Measurements from ENCODE around the gene LRRC18. TPM values are rescaled to one million over a fixed set of nuclear protein-coding genes. Genes with fewer than 3 reads are reported as not detected.

LRRC18 gene
- total RNA-seq (2022), result not detected in 2 replicates
- not detected for Bru-seq, nascent RNA
- BruChase-seq, experiment 1, labeled RNA remaining after a 2-hour chase, result not detected
- BruChase-seq, experiment 2, labeled RNA remaining after a 6-hour chase, result not detected
- long read RNA-seq, result 0 reads

DNA sequence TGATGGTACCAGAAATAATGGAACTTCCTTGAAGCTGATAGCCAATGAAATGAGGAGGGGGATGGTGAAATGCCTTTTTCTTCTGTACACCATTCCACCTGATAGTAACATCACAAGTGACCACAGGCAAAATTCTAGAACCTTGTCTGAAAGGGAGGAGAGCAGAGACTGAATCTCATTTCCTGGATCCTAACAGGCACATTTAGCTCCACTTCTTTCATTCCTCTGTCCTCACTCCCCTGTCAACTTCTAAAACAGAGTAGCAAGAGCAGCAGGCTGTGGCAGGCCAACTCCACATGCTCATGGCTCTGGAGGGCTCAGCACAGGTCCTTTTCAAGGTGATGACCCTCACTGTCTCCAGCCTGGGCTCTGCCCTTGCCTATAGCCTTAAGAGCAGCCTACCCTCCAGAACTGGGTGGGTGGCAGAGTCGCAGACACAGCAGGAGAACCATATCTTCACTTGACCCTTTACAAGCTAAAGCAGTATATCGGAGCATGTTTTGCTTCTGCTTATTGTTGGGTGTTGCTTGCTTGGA is at the start of gene LRRC18:
TSS of gene LRRC18 (minus strand) at position 51 of the 536 bp plus-strand sequence. CDS start 25,685 bp downstream, outside the sequence.
- no peaks in the 10 kb centered on the region for H3K9me3 Mint-ChIP-seq (ENCODE audit: unreplicated experiment)
- H3K36me3 Mint-ChIP-seq (ENCODE audit: insufficient read depth, unreplicated experiment), result no peaks in the 10 kb centered on the region
- no peaks in the 10 kb centered on the region for H3K4me1 Mint-ChIP-seq (ENCODE audit: low read depth, unreplicated experiment)
- Histone ChIP-seq H3K4me3 (ENCODE audit: low read depth, low read length) (no peak within 1 kb of the TSS), H3K4me1 (no peaks in the 10 kb centered on the region), H3K27me3 (replicated peaks; ENCODE audit: control insufficient read depth, insufficient read depth, low read length) (no peaks in the 10 kb centered on the region), H3K9me3 (no peaks in the 10 kb centered on the region), H3K36me3 (ENCODE audit: control insufficient read depth, insufficient read depth, low read length) (no peaks in the 10 kb centered on the region)
- peaks cover 6% of the 10 kb centered on the region for H3K27me3 Mint-ChIP-seq (ENCODE audit: insufficient read depth, unreplicated experiment)
- DNase-seq, result no peak
- CTCF ChIA-PET, result no interaction called here
- H3K27ac Mint-ChIP-seq (ENCODE audit: unreplicated experiment), result no peak within 1 kb of the TSS
- POLR2A ChIA-PET, result no interaction called here
- no TSS peak for BruUV-seq (replicated peaks)
- no peak for TF ChIP-seq CTCF (IDR thresholded peaks at IDR 0.05; ENCODE audit: insufficient read depth in 1 of 2, low read depth in 1 of 2, low read length in 1 of 2, severe bottlenecking in 1 of 2, unreplicated experiment in 1 of 2)
- intact Hi-C loops (cut with micrococcal nuclease; ENCODE audit: unreplicated experiment), result no loop called here
- no peak within 1 kb of the TSS for H3K4me3 Mint-ChIP-seq (ENCODE audit: unreplicated experiment)

- no peak for DNase-seq
- Histone ChIP-seq H3K9me3 (no peaks in the 10 kb centered on the region), H3K27me3 (replicated peaks; ENCODE audit: control insufficient read depth, insufficient read depth, low read length) (no peaks in the 10 kb centered on the region; the same call in 1 of the 2 replicates), H3K4me3 (ENCODE audit: low read depth, low read length) (no peak overlapping the region), H3K4me1 (no peaks in the 10 kb centered on the region), H3K36me3 (ENCODE audit: control insufficient read depth, insufficient read depth, low read length) (no peaks in the 10 kb centered on the region)
- no peak for TF ChIP-seq CTCF (IDR thresholded peaks at IDR 0.05; ENCODE audit: insufficient read depth in 1 of 2, low read depth in 1 of 2, low read length in 1 of 2, severe bottlenecking in 1 of 2, unreplicated experiment in 1 of 2)
- H3K27me3 Mint-ChIP-seq (ENCODE audit: insufficient read depth, unreplicated experiment), result peaks cover 15% of the 10 kb centered on the region
- ChIA-PET CTCF (no interaction called here), POLR2A (no interaction called here)
- intact Hi-C loops (cut with micrococcal nuclease; ENCODE audit: unreplicated experiment), result loop anchor here (10.0 kb wide), 1 partner anchor 529 kb away; no protein-coding TSS in a partner anchor
- no peaks in the 10 kb centered on the region for H3K9me3 Mint-ChIP-seq (ENCODE audit: unreplicated experiment)
- H3K4me1 Mint-ChIP-seq (ENCODE audit: low read depth, unreplicated experiment), result no peaks in the 10 kb centered on the region
- no TSS peak for BruUV-seq (replicated peaks)
- H3K4me3 Mint-ChIP-seq (ENCODE audit: unreplicated experiment), result no peak overlapping the region
- no peaks in the 10 kb centered on the region for H3K36me3 Mint-ChIP-seq (ENCODE audit: insufficient read depth, unreplicated experiment)
- H3K27ac Mint-ChIP-seq (ENCODE audit: unreplicated experiment), result no peak overlapping the region
These were observed 46.0 kb upstream of the LRRC18 start for GRCh38 chr10:48985621-48986158.

DNA sequence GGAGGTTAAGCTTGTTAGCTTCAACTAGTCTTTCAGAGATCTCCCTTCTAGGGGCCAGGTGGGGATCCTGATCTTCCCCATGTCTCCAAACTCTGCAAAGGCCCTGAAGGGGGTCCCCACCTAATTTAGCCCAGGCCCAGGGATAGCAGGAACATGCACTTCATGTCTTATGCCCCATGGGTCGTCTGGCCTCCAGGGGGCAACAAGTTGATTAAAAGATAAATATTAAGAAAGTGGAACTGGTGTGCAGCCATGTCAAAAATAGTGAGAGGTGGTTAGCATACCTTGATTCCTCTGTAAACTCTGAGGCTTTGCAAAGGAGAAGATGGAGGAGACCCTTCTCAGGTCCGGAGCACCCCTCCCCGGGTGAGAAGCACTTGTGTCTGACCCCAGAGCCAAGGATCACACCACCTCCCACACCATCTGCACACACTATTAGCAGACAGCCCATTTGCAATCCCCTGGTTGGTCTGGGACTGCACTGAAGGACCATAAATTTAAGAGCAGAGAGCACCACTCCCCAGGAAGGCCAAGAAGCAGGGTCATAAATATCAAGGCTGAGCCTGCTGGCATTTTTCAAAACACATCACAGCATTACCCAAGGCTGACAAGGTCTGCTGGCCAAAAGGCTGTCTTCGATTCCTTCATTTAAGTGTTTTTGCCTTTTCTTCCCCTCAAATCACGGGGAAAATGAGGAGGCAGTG is 44.2 kb upstream of the LRRC18 start:
- ChIA-PET POLR2A (no interaction called here), CTCF (interaction anchor here (0.6 to 0.7 kb wide), 2 partner anchors 263 to 423 kb away, joined by 3 read pairs; no protein-coding TSS in a partner anchor)
- Histone ChIP-seq H3K4me1 (no peaks in the 10 kb centered on the region), H3K4me3 (ENCODE audit: low read depth, low read length) (no peak overlapping the region), H3K9me3 (no peaks in the 10 kb centered on the region), H3K36me3 (ENCODE audit: control insufficient read depth, insufficient read depth, low read length) (no peaks in the 10 kb centered on the region), H3K27me3 (replicated peaks; ENCODE audit: control insufficient read depth, insufficient read depth, low read length) (no peaks in the 10 kb centered on the region; the same call in 1 of the 2 replicates)
- Mint-ChIP-seq H3K4me1 (ENCODE audit: low read depth, unreplicated experiment) (no peaks in the 10 kb centered on the region), H3K27me3 (ENCODE audit: insufficient read depth, unreplicated experiment) (peaks cover 15% of the 10 kb centered on the region), H3K36me3 (ENCODE audit: insufficient read depth, unreplicated experiment) (no peaks in the 10 kb centered on the region), H3K4me3 (ENCODE audit: unreplicated experiment) (no peak overlapping the region), H3K27ac (ENCODE audit: unreplicated experiment) (no peak overlapping the region), H3K9me3 (ENCODE audit: unreplicated experiment) (no peaks in the 10 kb centered on the region)
- no TSS peak for BruUV-seq (replicated peaks)
- no peak for DNase-seq
- intact Hi-C loops (cut with micrococcal nuclease; ENCODE audit: unreplicated experiment), result loop anchor here (5.0 to 10.0 kb wide), 2 partner anchors 326 to 531 kb away; no protein-coding TSS in a partner anchor
- TF ChIP-seq CTCF (IDR thresholded peaks at IDR 0.05; ENCODE audit: insufficient read depth in 1 of 2, low read depth in 1 of 2, low read length in 1 of 2, severe bottlenecking in 1 of 2, unreplicated experiment in 1 of 2), result no peak
